Nucleus accumbens (tissue), 56 donors: ENCODE results near the gene ARHGDIA.

Experiments
- DNase-seq, 56 donors: peaks; one replicate each; lab custom pipeline; 2025; lab: John Stamatoyannopoulos, UW

The ARHGDIA gene

GRCh38 chr17:81889602-81890001 lies 18.5 kb upstream of the ARHGDIA start:
- no peak for DNase-seq

- no peak for DNase-seq
Measured at GRCh38 chr17:81888988-81889595, 18.0 kb upstream of the ARHGDIA start.

GRCh38 chr17:81888105-81888987 lies 17.2 kb upstream of the ARHGDIA start:
- no peak for DNase-seq

- DNase-seq, result peak in 1 of 56 donors; percentile 36
Measured at GRCh38 chr17:81885869-81886548, 14.9 kb upstream of the ARHGDIA start.

- DNase-seq, result no peak
Measured at GRCh38 chr17:81885454-81885853, 14.3 kb upstream of the ARHGDIA start.

GRCh38 chr17:81884968-81885367 lies 13.8 kb upstream of the ARHGDIA start:
- DNase-seq, result no peak

- DNase-seq, result no peak
Measured at GRCh38 chr17:81884520-81884919, 13.4 kb upstream of the ARHGDIA start.

GRCh38 chr17:81879121-81879520 lies 8.0 kb upstream of the ARHGDIA start:
- no peak for DNase-seq

- no peak for DNase-seq
Measured at GRCh38 chr17:81878294-81878693, 7.2 kb upstream of the ARHGDIA start.

GRCh38 chr17:81877569-81877968 lies 6.4 kb upstream of the ARHGDIA start:
- DNase-seq, result no peak

- DNase-seq, result peak in 53 of 56 donors; percentile 48 to 94 (median 85)
Measured at GRCh38 chr17:81871387-81872230, 472 bp upstream of the ARHGDIA start.

GRCh38 chr17:81870131-81870980 lies 781 bp downstream of the ARHGDIA start:
- DNase-seq, result peak in 2 of 56 donors; percentile 8 to 16

- peak in 3 of 56 donors; percentile 12 to 30 (median 27) for DNase-seq
Measured at GRCh38 chr17:81869221-81870130, 1.7 kb downstream of the ARHGDIA start.

GRCh38 chr17:81868674-81869220 lies 2.4 kb downstream of the ARHGDIA start:
- no peak for DNase-seq

- DNase-seq, result no peak
Measured at GRCh38 chr17:81867991-81868673, 3.0 kb downstream of the ARHGDIA start.

- no peak for DNase-seq
Measured at GRCh38 chr17:81867170-81867990, 3.8 kb downstream of the ARHGDIA start.
